Measurements from ENCODE around the gene MDGA2.
"Not testable (repeated sequence)": the region's sequence is repeated elsewhere in the genome, so short reads cannot be mapped to it uniquely, and the experiment has no call there.

MDGA2 gene

DNA sequence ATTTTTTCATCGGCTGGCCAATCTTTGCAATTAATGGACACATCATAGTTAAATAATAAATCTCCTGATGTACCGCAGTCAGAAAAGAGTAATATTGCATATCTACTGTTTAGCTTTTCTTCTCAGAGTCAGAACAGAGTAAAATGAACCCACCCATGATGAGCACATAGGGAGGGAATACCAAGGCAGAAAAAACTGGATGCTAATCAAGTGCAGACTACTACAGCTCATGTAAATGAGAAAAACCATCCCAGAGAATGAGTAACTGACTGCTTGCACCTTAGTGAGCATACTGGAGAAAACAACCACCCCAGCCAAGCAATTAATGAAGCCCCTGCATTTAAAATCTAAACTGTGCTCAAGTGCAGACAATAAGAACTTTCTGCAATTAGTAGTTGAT, 483.7 kb downstream of the MDGA2 start:
- no peak overlapping the region for H3K4me3 ChIP-seq (ENCODE audit: low read depth, low read length)
- TF ChIP-seq, protein P1, sequence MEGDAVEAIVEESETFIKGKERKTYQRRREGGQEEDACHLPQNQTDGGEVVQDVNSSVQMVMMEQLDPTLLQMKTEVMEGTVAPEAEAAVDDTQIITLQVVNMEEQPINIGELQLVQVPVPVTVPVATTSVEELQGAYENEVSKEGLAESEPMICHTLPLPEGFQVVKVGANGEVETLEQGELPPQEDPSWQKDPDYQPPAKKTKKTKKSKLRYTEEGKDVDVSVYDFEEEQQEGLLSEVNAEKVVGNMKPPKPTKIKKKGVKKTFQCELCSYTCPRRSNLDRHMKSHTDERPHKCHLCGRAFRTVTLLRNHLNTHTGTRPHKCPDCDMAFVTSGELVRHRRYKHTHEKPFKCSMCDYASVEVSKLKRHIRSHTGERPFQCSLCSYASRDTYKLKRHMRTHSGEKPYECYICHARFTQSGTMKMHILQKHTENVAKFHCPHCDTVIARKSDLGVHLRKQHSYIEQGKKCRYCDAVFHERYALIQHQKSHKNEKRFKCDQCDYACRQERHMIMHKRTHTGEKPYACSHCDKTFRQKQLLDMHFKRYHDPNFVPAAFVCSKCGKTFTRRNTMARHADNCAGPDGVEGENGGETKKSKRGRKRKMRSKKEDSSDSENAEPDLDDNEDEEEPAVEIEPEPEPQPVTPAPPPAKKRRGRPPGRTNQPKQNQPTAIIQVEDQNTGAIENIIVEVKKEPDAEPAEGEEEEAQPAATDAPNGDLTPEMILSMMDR (IDR thresholded peaks at IDR 0.05; ENCODE audit: low read depth, low read length), result no peak
- no peaks in the 10 kb centered on the region for H3K36me3 ChIP-seq
- H3K27me3 ChIP-seq, result no peaks in the 10 kb centered on the region
- no peaks in the 10 kb centered on the region for H3K9me3 ChIP-seq
- H3K4me1 ChIP-seq, result no peaks in the 10 kb centered on the region
- DNase-seq, result no peak

DNA sequence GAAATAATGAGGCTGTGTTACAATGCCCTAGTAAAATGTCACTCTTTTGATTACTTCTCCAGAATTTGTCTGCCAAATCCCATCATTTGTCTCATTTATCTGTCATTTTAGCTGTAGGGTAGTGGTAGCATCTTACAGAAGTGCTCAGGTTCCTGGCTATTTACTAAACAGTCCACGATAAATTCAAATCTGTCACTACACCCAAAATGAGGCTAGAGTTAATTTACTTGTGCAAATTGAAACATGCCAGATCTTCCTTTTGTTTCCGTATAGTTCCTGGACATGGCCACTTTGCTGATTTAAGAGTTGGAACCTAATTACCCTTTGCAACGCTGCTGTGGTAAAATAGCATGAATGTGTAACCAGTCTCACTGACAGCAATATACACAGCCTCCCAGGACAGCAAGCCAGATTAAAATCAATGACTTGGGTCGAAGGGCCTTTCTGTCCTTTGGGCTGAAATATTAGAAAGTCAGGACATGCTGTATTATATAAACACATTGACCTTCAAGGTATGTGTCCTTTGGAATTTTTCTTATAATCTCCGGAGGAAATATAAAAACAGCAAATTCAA, 485.4 kb downstream of the MDGA2 start:
- Histone ChIP-seq H3K4me1 (no peaks in the 10 kb centered on the region), H3K4me3 (ENCODE audit: low read depth, low read length) (no peak overlapping the region), H3K27me3 (no peaks in the 10 kb centered on the region), H3K9me3 (no peaks in the 10 kb centered on the region), H3K36me3 (no peaks in the 10 kb centered on the region)
- TF ChIP-seq, protein P1 (IDR thresholded peaks at IDR 0.05; ENCODE audit: low read depth, low read length), result no peak
- DNase-seq, result no peak

DNA sequence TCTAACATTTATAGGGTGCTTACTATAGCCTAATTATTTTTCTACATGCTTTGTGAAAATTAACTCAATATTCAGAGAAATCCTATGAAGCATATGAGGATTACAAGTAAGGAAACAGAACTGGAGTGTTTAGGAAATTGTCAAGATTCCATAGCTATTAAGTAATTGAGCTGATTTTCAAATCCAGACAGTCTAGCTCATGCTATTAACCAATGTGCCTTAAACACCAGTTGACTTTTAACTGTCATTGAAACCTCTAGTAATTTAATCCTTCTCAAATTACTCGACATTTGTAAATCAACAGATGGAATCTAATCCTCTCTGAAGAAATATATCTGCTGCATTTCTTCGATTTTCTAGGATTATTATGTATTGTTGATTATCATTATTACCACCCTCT, 488.9 kb downstream of the MDGA2 start:
- no peaks in the 10 kb centered on the region for H3K9me3 ChIP-seq
- TF ChIP-seq, protein P1 (IDR thresholded peaks at IDR 0.05; ENCODE audit: low read depth, low read length), result no peak
- H3K27me3 ChIP-seq, result no peaks in the 10 kb centered on the region

DNA sequence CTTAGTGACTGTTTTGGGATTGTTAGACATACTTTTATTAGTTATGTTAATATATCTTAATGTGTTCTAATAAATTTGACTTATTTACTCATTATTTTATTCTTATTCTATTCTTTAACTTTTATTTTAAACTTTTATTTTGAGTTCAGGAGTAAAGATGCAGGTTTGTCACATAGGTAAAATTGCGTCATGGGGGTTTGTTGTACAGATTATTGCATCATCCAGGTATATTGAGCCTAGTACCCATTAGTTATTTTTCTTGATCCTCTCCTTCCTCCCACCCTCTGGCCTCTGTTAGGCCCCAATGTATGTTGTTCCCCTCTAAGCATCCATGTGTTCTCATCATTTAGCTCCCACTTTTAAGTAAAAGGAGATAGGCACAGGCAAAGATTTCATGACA, 495.5 kb downstream of the MDGA2 start:
- no peak for DNase-seq
- H3K9me3 ChIP-seq, result no peaks in the 10 kb centered on the region
- no peaks in the 10 kb centered on the region for H3K36me3 ChIP-seq
- no peaks in the 10 kb centered on the region for H3K27me3 ChIP-seq
- H3K4me3 ChIP-seq (ENCODE audit: low read depth, low read length), result no peak overlapping the region
- TF ChIP-seq, protein P1 (IDR thresholded peaks at IDR 0.05; ENCODE audit: low read depth, low read length), result no peak
- no peaks in the 10 kb centered on the region for H3K4me1 ChIP-seq

More for the DNA sequence above, 488.9 kb downstream of the MDGA2 start:
- H3K4me3 ChIP-seq (ENCODE audit: low read depth, low read length), result no peak overlapping the region
- H3K4me1 ChIP-seq, result no peaks in the 10 kb centered on the region
- DNase-seq, result no peak
- no peaks in the 10 kb centered on the region for H3K36me3 ChIP-seq

DNA sequence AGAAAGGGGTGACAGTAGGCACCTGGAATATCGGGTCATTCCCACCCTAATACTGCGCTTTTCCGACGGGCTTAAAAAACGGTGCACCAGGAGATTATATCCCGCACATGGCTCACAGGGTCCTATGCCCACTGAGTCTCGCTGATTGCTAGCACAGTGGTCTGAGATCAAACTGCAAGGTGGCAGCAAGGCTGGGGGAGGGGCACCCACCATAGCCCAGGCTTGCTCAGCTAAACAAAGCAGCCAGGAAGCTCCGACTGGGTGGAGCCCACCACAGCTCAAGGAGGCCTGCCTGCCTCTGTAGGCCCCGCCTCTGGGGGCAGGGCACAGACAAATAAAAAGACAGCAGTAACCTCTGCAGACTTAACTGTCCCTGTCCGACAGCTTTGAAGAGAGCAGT, 503.5 kb downstream of the MDGA2 start:
- not testable (repeated sequence) for H3K4me3 ChIP-seq (ENCODE audit: low read depth, low read length); DNase-seq; H3K36me3 ChIP-seq; H3K9me3 ChIP-seq; H3K27me3 ChIP-seq; H3K4me1 ChIP-seq

DNA sequence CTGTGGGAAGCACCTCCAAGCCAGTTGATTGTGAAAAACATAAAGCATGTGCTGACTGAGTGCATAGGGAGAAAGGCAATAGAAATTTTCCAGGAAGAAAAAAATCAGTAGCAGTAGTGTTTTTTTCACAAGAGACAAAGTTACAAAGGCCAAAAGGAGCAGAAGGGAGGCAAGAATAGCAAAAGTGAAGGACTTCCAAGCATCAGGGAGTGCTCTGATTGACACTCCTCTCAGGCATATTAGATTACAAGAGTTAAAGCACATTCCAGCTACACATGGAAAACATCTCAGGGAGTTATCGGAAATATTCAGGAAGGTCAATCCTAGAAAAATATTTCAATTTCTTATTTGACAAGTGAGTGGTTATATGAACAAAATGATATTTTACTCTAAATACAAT, 508.0 kb downstream of the MDGA2 start:
- no peaks in the 10 kb centered on the region for H3K9me3 ChIP-seq
- no peaks in the 10 kb centered on the region for H3K36me3 ChIP-seq
- TF ChIP-seq, protein P1 (IDR thresholded peaks at IDR 0.05; ENCODE audit: low read depth, low read length), result no peak
- H3K4me1 ChIP-seq, result no peaks in the 10 kb centered on the region
- H3K4me3 ChIP-seq (ENCODE audit: low read depth, low read length), result no peak overlapping the region
- no peaks in the 10 kb centered on the region for H3K27me3 ChIP-seq
- DNase-seq, result no peak

DNA sequence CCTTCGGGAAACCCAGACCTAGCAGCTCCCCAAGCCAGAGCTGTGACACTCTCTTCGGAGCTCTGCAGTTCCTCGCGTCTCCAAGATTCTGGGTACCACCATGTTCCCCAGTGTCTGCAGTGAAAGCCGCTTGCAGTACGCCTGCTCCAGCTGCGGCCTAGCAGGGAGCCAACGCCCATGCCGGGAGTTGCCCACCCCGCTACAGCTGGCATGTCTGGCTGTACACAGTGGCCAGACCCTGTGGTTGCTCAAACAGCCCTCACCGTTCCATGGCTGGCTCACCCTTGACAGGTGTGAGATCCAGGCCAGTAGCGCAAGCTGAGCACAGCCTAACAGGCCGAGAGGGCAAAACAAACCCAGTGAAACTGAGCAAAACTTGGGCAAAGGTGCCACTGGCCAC, 520.0 kb downstream of the MDGA2 start:
- Histone ChIP-seq H3K4me3 (ENCODE audit: low read depth, low read length) (no peak overlapping the region), H3K27me3 (no peaks in the 10 kb centered on the region), H3K4me1 (no peaks in the 10 kb centered on the region), H3K9me3 (no peaks in the 10 kb centered on the region), H3K36me3 (no peaks in the 10 kb centered on the region)
- no peak for DNase-seq
- TF ChIP-seq, protein P1 (IDR thresholded peaks at IDR 0.05; ENCODE audit: low read depth, low read length), result no peak

Data from BE2C (cell line).